Inflammatory macrophage (primary cell): ENCODE data around the gene JDP2.

Experiments used
- DNase-seq, 2 donors: peaks; one replicate each; pipeline ENCODE4 v3.0.0-alpha.2; 2020 to 2022

Gene JDP2

GRCh38 chr14:75515629-75515996 lies 87.8 kb downstream of the JDP2 start:
- DNase-seq, result peak; percentile 32 to 47

- DNase-seq, result peak; percentile 49 to 51
These were observed 90.8 kb downstream of the JDP2 start for GRCh38 chr14:75518625-75519024.

- no peak for DNase-seq
These were observed 91.6 kb downstream of the JDP2 start for GRCh38 chr14:75519394-75519793.

GRCh38 chr14:75519826-75520728 lies 92.3 kb downstream of the JDP2 start:
- DNase-seq, result no peak

- DNase-seq, result no peak
These were observed 93.0 kb downstream of the JDP2 start for GRCh38 chr14:75520852-75521251.

- no peak for DNase-seq
These were observed 93.8 kb downstream of the JDP2 start for GRCh38 chr14:75521415-75522199.

GRCh38 chr14:75522224-75522982 lies 94.6 kb downstream of the JDP2 start, which contains the start of gene BATF:
TSS of gene BATF (plus strand) at chr14:75522469. CDS start at chr14:75522683, 214 bp downstream.
- DNase-seq, result peak; percentile 49 to 50

- DNase-seq, result no peak
These were observed 95.1 kb downstream of the JDP2 start for GRCh38 chr14:75522983-75523318.
